MM.1S (cell line): ENCODE results near the gene GPR160.

Experiments used
- EZH2 ChIP-seq: fragments of 300-600 bp; sonication (generic); optimal IDR thresholded peaks from 2 replicates; pipeline ENCODE3; 2017; ENCODE audit warnings: low read depth, mild to moderate bottlenecking, antibody characterized with exemption, low read length, mixed read lengths
- EZH2phosphoT487 ChIP-seq: fragments of 300-600 bp; sonication (generic); IDR thresholded peaks from 2 replicates; pipeline ENCODE4 v1.6.1; 2018; ENCODE audit warnings: antibody characterized with exemption, low read length
- TF ChIP-seq, protein P1 (sequence below): fragments of 300-600 bp; sonication (generic); IDR thresholded peaks from 2 replicates; pipeline ENCODE4 v1.5.1; 2016; ENCODE audit warnings: antibody characterized with exemption, low read length, mixed read lengths

DNA sequence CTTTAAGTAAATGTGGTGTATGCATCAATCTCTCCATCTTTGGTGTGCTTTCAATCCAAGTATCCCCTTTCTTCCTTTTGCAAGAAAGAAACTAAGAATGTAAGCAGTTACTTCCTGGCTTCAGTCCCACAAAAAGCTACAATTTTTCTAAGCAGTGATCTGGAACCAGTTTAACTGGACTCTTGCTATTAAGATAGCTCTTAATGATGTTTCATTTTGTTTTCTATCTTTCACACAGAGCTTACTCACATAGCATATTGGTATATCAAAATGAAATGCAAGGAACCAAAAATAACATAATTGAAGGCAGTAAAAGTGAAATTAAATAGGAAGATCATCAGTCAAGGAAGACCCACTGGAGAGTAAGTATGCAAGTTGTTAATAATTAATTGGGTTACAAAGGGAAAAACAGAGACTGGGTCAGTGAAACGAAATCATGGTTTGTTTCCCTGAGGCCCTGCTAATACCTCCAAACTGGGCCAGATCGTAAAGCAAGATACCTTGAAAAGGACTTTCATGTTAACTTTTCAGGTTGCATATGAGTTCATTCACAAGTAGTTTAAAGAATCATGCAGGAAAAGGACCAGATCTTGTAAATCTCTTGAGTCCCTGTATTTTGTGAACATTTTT, 41.9 kb downstream of the GPR160 start:
- TF ChIP-seq, protein P1, sequence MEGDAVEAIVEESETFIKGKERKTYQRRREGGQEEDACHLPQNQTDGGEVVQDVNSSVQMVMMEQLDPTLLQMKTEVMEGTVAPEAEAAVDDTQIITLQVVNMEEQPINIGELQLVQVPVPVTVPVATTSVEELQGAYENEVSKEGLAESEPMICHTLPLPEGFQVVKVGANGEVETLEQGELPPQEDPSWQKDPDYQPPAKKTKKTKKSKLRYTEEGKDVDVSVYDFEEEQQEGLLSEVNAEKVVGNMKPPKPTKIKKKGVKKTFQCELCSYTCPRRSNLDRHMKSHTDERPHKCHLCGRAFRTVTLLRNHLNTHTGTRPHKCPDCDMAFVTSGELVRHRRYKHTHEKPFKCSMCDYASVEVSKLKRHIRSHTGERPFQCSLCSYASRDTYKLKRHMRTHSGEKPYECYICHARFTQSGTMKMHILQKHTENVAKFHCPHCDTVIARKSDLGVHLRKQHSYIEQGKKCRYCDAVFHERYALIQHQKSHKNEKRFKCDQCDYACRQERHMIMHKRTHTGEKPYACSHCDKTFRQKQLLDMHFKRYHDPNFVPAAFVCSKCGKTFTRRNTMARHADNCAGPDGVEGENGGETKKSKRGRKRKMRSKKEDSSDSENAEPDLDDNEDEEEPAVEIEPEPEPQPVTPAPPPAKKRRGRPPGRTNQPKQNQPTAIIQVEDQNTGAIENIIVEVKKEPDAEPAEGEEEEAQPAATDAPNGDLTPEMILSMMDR, result no peak
- TF ChIP-seq EZH2phosphoT487, result no peak
- TF ChIP-seq EZH2, result no peak
